Activated CD4-positive, alpha-beta T cell treated with anti-CD3 and anti-CD28 coated beads, Interleukin-2, amount 50 U/mL, for 1 hour (primary cell): ENCODE data around the gene KCP.

Source experiments
- DNase-seq: peaks from one replicate; pipeline ENCODE4 v3.0.0-alpha.2; 2020

KCP gene

GRCh38 chr7:128904381-128905197 is 5.9 kb downstream of the KCP start:
- no peak for DNase-seq

- DNase-seq = no peak
Measured at GRCh38 chr7:128903621-128904361, 6.7 kb downstream of the KCP start.

- DNase-seq = no peak
Measured at GRCh38 chr7:128902761-128903585, 7.5 kb downstream of the KCP start.

GRCh38 chr7:128900237-128900636 is 10.3 kb downstream of the KCP start:
- DNase-seq = no peak

GRCh38 chr7:128899392-128899791 is 11.1 kb downstream of the KCP start:
- DNase-seq = no peak

GRCh38 chr7:128895320-128895719 is 15.2 kb downstream of the KCP start:
- DNase-seq = no peak

GRCh38 chr7:128894101-128894440 is 16.4 kb downstream of the KCP start:
- no peak for DNase-seq

- no peak for DNase-seq
Measured at GRCh38 chr7:128893251-128894100, 17.0 kb downstream of the KCP start.

- no peak for DNase-seq
Measured at GRCh38 chr7:128892521-128893250, 17.8 kb downstream of the KCP start.

- DNase-seq = no peak
Measured at GRCh38 chr7:128891942-128892269, 18.6 kb downstream of the KCP start.

GRCh38 chr7:128891110-128891941 is 19.2 kb downstream of the KCP start:
- no peak for DNase-seq

- no peak for DNase-seq
Measured at GRCh38 chr7:128890306-128891109, 20.0 kb downstream of the KCP start.

- no peak for DNase-seq
Measured at GRCh38 chr7:128889121-128889520, 21.4 kb downstream of the KCP start.

- no peak for DNase-seq
Measured at GRCh38 chr7:128888756-128889095, 21.8 kb downstream of the KCP start.

- no peak for DNase-seq
Measured at GRCh38 chr7:128888039-128888755, 22.3 kb downstream of the KCP start.

GRCh38 chr7:128887169-128888038 is 23.1 kb downstream of the KCP start:
- no peak for DNase-seq

- no peak for DNase-seq
Measured at GRCh38 chr7:128886391-128887168, 23.9 kb downstream of the KCP start.
